Heart left ventricle (tissue), 16 donors: ENCODE measurements around the gene KLHL2. TPM values are rescaled to one million over a fixed set of nuclear protein-coding genes. Genes with fewer than 3 reads are reported as not detected.
"Not testable (repeated sequence)": the region's sequence is repeated elsewhere in the genome, so short reads cannot be mapped to it uniquely, and the experiment has no call there.

Source experiments
- ATAC-seq, 4 donors: fragments of 200-7000 bp; cut with Tn5 transposase; one replicate each; pipeline ENCODE4 v1.9.1; 2020 to 2022; ENCODE audit warnings: moderate library complexity in 4 of 4, mild to moderate bottlenecking in 3 of 4, moderate number of reproducible peaks in 1 of 4
- DNase-seq, 5 donors: peaks; one replicate each; pipeline ENCODE4 v3.0.0-alpha.2; 2020
- H3K27ac ChIP-seq, 12 donors: fragments of 200-600 bp; sonication (generic) in 4 of 12; one replicate each; pipeline versions ENCODE4 v1.5.0 to v1.8.0; 2016 to 2022; ENCODE audit warnings: mild to moderate bottlenecking in 2 of 12
- H3K27me3 ChIP-seq, 9 donors: fragments of 200-600 bp; sonication (generic) in 2 of 9; one replicate each; pipeline versions ENCODE4 v1.5.1 to v1.8.0; 2016 to 2022; ENCODE audit warnings: mild to moderate bottlenecking in 3 of 9
- H3K36me3 ChIP-seq, 9 donors: fragments of 200-600 bp; sonication (generic) in 2 of 9; one replicate each; pipeline versions ENCODE4 v1.5.0 to v1.8.0; 2018 to 2022; ENCODE audit warnings: mild to moderate bottlenecking in 2 of 9
- H3K4me1 ChIP-seq, 12 donors: fragments of 200-600 bp; sonication (generic) in 4 of 12; one replicate each; pipeline versions ENCODE4 v1.5.0 to v1.8.0; 2016 to 2022; ENCODE audit warnings: mild to moderate bottlenecking in 3 of 12
- H3K4me3 ChIP-seq, 12 donors: fragments of 200-600 bp; sonication (generic) in 4 of 12; one replicate each; pipeline versions ENCODE4 v1.5.0 to v1.8.0; 2017 to 2022; ENCODE audit warnings: mild to moderate bottlenecking in 9 of 12, moderate library complexity in 4 of 12
- H3K9me3 ChIP-seq, 12 donors: fragments of 200-600 bp; sonication (generic) in 4 of 12; one replicate each; pipeline versions ENCODE4 v1.5.0 to v1.8.0; 2016 to 2022; ENCODE audit warnings: mild to moderate bottlenecking in 1 of 12
- CTCF ChIP-seq, 12 donors: fragments of 200-600 bp; sonication (generic) in 4 of 12; IDR thresholded peaks; one replicate each; pipeline versions ENCODE4 v1.5.0 to v1.8.0; 2018 to 2022; ENCODE audit warnings: antibody characterized with exemption in 12 of 12, mild to moderate bottlenecking in 5 of 12
- POLR2A ChIP-seq, 2 donors: fragments of 450-650 bp; IDR thresholded peaks; one replicate each; pipeline ENCODE4 v1.6.1; 2017; ENCODE audit warnings: antibody characterized with exemption in 2 of 2, mild to moderate bottlenecking in 2 of 2, moderate library complexity in 2 of 2
- WGBS, 4 donors: extraction: QIAGEN DNeasy Blood & Tissue Kit in 2 of 4; methylation state at CpG; one replicate each; pipeline versions ENCODE4 v1.1.5 to v1.1.7; 2013 to 2018; 5-methylcytosine and 5-hydroxymethylcytosine counted together
- intact Hi-C, 10 donors: fragments of 100-400 bp; cut with DNase I; formaldehyde crosslinking; loops; one replicate each; pipeline versions ENCODE4 v1.11.1 to v1.14.2; 2022
- polyA plus RNA-seq, 2 donors: library from polyadenylated mRNA; stranded (reverse); fragments of 200-250 nt; gene quantifications; one replicate each; pipeline ENCODE4 v1.2.3, GENCODE V29; 2013
- total RNA-seq, 9 donors: library from RNA; depleted of rRNA in 2 of 9; stranded (reverse); fragments of >200 nt in 2 of 9; fragmentation: NEBNext Ultra II Directional in 3 of 9; extraction: Animal tissue kit (Norgen Biotek cat#: 25700) in 3 of 9; gene quantifications; one replicate each; pipeline versions ENCODE4 v1.1.0 to v1.2.4, GENCODE V29; 2016 to 2023
- donor health status: ischemic (EF 13 %, LVEDD 7.1; RV severe dilation, severe dysfunction).
- donor health status: healthy with polysubstance abuse.
- donor health status: DM: no; HTN: yes; CAD: no.
- donor health status: DM: no; HTN: no; CAD: no.
- donor health status: ischemic (EF 25% LVEDD 6.9; RV normal size, moderate dysfunction).
- donor health status: ischemic (EF 25% LVEDD 5.7; RV mildly dilated, moderate dysfunction).
- donor health status: healthy.
- donor health status: DM: yes; HTN: yes; CAD: no.
- donor health status: ischemic (EF 35%, LVEDD 5.7; RV mildly dilated, moderate dysfunction).
- donor health status: nonischemic (EF 11% LVEDD 7.7; RV severe dilation, severe dysfunction).
- donor health status: DM: yes; HTN: yes; CAD: no.
- donor health status: PGD.
- donor health status: ischemic (EF 29% LVEDD 5.4; RV normal size, mild dysfunction).
- donor health status: nonischemic (EF 23%, LVEDD 6.1; RV moderate dilation, normal function).

The KLHL2 gene
- total and polyA plus RNA-seq, 11 donors, result 4.0 to 18.6 (median 10.8) TPM

GRCh38 chr4:165234766-165235165 is 27.4 kb downstream of the KLHL2 start:
- intact Hi-C loops, result no loop called here
- H3K4me1 ChIP-seq, result peaks cover 0 to 3% (median 0%) of the 10 kb centered on the region in 12 donors
- ATAC-seq (no peak), DNase-seq (no peak)
- H3K36me3 ChIP-seq, result peaks cover 0 to 25% (median 4%) of the 10 kb centered on the region in 9 donors
- TF ChIP-seq POLR2A (IDR thresholded peaks at IDR 0.05), result no peak
- no peak for TF ChIP-seq CTCF (IDR thresholded peaks at IDR 0.05)
- no peak overlapping the region for H3K4me3 ChIP-seq
- WGBS, 4 donors, result 92 to 98% (median 96%) methylated on average over 5 of the region's 5 CpGs
- H3K9me3 ChIP-seq, result no peaks in the 10 kb centered on the region
- no peaks in the 10 kb centered on the region for H3K27me3 ChIP-seq
- no peak overlapping the region for H3K27ac ChIP-seq

- H3K4me3 ChIP-seq, DNase-seq, H3K4me1 ChIP-seq, H3K27me3 ChIP-seq, H3K9me3 ChIP-seq, intact Hi-C loops, ATAC-seq, H3K27ac ChIP-seq: not testable (repeated sequence)
- H3K36me3 ChIP-seq, result peaks cover 0 to 27% (median 4%) of the 10 kb centered on the region in 9 donors
- WGBS, 4 donors, result 83 to 100% methylated on average over 1 of the region's 1 CpG; no CpG with 5 or more reads in 2 of the 4 donors
Observed at GRCh38 chr4:165236852-165237251, 29.5 kb downstream of the KLHL2 start.

GRCh38 chr4:165238041-165238640 is 30.8 kb downstream of the KLHL2 start:
- H3K4me3 ChIP-seq, intact Hi-C loops, H3K27ac ChIP-seq, DNase-seq, H3K27me3 ChIP-seq, H3K4me1 ChIP-seq, ATAC-seq, H3K9me3 ChIP-seq: not testable (repeated sequence)
- H3K36me3 ChIP-seq, result peaks cover 0 to 27% (median 4%) of the 10 kb centered on the region in 9 donors
- WGBS, 4 donors, result 63 to 74% (median 67%) methylated on average over 5 of the region's 5 CpGs

- H3K9me3 ChIP-seq, intact Hi-C loops, H3K27me3 ChIP-seq, H3K4me3 ChIP-seq, DNase-seq, ATAC-seq, H3K4me1 ChIP-seq, H3K27ac ChIP-seq: not testable (repeated sequence)
- peaks cover 0 to 17% (median 4%) of the 10 kb centered on the region in 9 donors for H3K36me3 ChIP-seq
Observed at GRCh38 chr4:165240761-165241160, 33.4 kb downstream of the KLHL2 start.

- not testable (repeated sequence) for H3K9me3 ChIP-seq
- 90 to 91% (median 91%) methylated on average over 2 of the region's 2 CpGs for WGBS, 4 donors
Observed at GRCh38 chr4:165244148-165244547, 36.8 kb downstream of the KLHL2 start.

GRCh38 chr4:165244587-165245186 is 37.3 kb downstream of the KLHL2 start:
- H3K27me3 ChIP-seq, ATAC-seq, intact Hi-C loops, H3K4me3 ChIP-seq, H3K27ac ChIP-seq, H3K36me3 ChIP-seq, H3K9me3 ChIP-seq, DNase-seq: not testable (repeated sequence)
- 88 to 94% (median 90%) methylated on average over 10 of the region's 10 CpGs for WGBS, 4 donors
- H3K4me1 ChIP-seq, result peaks cover 0 to 24% (median 0%) of the 10 kb centered on the region in 12 donors

More at GRCh38 chr4:165244148-165244547, 36.8 kb downstream of the KLHL2 start:
- H3K4me1 ChIP-seq, result peaks cover 0 to 23% (median 0%) of the 10 kb centered on the region in 12 donors
- ATAC-seq, H3K36me3 ChIP-seq, intact Hi-C loops, DNase-seq, H3K27me3 ChIP-seq, H3K27ac ChIP-seq, H3K4me3 ChIP-seq: not testable (repeated sequence)
